ENCODE data around the gene FBLN2. TPM values are rescaled to one million over a fixed set of nuclear protein-coding genes. Genes with fewer than 3 reads are reported as not detected.

The FBLN2 gene
- total and polyA plus RNA-seq, 2 of the 13 experiments (the other 11 are each of a cell fraction or from before 2014, with no cell fraction given): not detected

GRCh38 chr3:13550423-13550690 is 1.4 kb downstream of the FBLN2 start (continued):
- TF ChIP-seq MEIS2 (CRISPR knock-in tag; IDR thresholded peaks at IDR 0.05): no peak
- no peak for TF ChIP-seq SUZ12 (IDR thresholded peaks at IDR 0.05; ENCODE audit: low read depth, low read length)
- no peak for TF ChIP-seq ZNF3 (CRISPR knock-in tag; IDR thresholded peaks at IDR 0.05)
- TF ChIP-seq CTCF (CRISPR knock-in tag; IDR thresholded peaks at IDR 0.05): no peak

- no TSS peak for BruUV-seq (replicated peaks)
- Histone ChIP-seq H3K27me3 (ENCODE audit: control insufficient read depth in 1 of 2, insufficient read depth in 2 of 2, low read length in 2 of 2) (peaks cover 11 to 77% of the 10 kb centered on the region in 2 experiments), H2AFZ (ENCODE audit: low read length) (no peak overlapping the region), H3K4me3 (replicated peaks in 1 of 3; ENCODE audit: insufficient read depth in 1 of 3, low read depth in 2 of 3, low read length in 3 of 3) (no peak overlapping the region), H3K4me1 (ENCODE audit: insufficient read depth, low read length) (no peaks in the 10 kb centered on the region), H3K9me3 (ENCODE audit: low read length) (no peaks in the 10 kb centered on the region), H3K27ac (ENCODE audit: extremely low read length, insufficient read depth, low read length) (no peak overlapping the region), H3K36me3 (replicated peaks in 1 of 2; ENCODE audit: control insufficient read depth in 1 of 2, insufficient read depth in 2 of 2, low read length in 2 of 2) (no peaks in the 10 kb centered on the region), H4K20me1 (ENCODE audit: insufficient read depth, low read length) (peaks cover 3% of the 10 kb centered on the region; the same call in 1 of the 2 replicates), H3K4me2 (ENCODE audit: low read depth, low read length) (no peak overlapping the region), H3K79me2 (ENCODE audit: insufficient read depth, low read length) (no peaks in the 10 kb centered on the region), H3K9ac (ENCODE audit: insufficient read depth, low read depth, low read length) (no peak overlapping the region)
- FAIRE-seq (no peak), DNase-seq (ENCODE audit: low spot score) (no peak), ATAC-seq (no peak)
- intact Hi-C loops (cut with micrococcal nuclease; ENCODE audit: unreplicated experiment): no loop called here
- ChIA-PET CTCF (ENCODE audit: low intra/inter-chr PET ratio, low total read pairs) (no interaction called here), POLR2A (no interaction called here)
- in situ Hi-C loops (cut with HindIII; ENCODE audit: extremely low pct_ligation_motif_present, low pct_unique_long_range_greater_than_20kb): no loop called here
- WGBS (ENCODE audit: low lambda C conversion rate): 32% methylated on average over 8 of the region's 13 CpGs
- TF ChIP-seq TCF7L2 (IDR thresholded peaks at IDR 0.05; ENCODE audit: low read depth, low read length): no peak
- TF ChIP-seq SPEN (CRISPR knock-in tag; IDR thresholded peaks at IDR 0.05; ENCODE audit: low read depth): no peak
- TF ChIP-seq SNAPC4 (CRISPR knock-in tag; IDR thresholded peaks at IDR 0.05): no peak
- no peak for TF ChIP-seq MAF1 (CRISPR knock-in tag; IDR thresholded peaks at IDR 0.05; ENCODE audit: borderline replicate concordance)
- no peak for TF ChIP-seq SMYD3 (CRISPR knock-in tag; IDR thresholded peaks at IDR 0.05)
- no peak for TF ChIP-seq ZZZ3 (CRISPR knock-in tag; IDR thresholded peaks at IDR 0.05; ENCODE audit: borderline replicate concordance)
- no peak for TF ChIP-seq HIC2 (CRISPR knock-in tag; IDR thresholded peaks at IDR 0.05; ENCODE audit: low read depth)
- no peak for TF ChIP-seq ZNF280B (CRISPR knock-in tag; IDR thresholded peaks at IDR 0.05; ENCODE audit: borderline replicate concordance)
- no peak for TF ChIP-seq ZNF329 (CRISPR knock-in tag; IDR thresholded peaks at IDR 0.05; ENCODE audit: low read depth)
- TF ChIP-seq SKI (IDR thresholded peaks at IDR 0.05; ENCODE audit: partially characterized antibody): no peak
Observed at GRCh38 chr3:13550791-13551360, 2.0 kb downstream of the FBLN2 start.

Data from HepG2 (cell line).